KG1 (cell line): ENCODE measurements around the gene ST3GAL3.

Experiments used
- DNase-seq: peaks from one replicate; lab custom pipeline; 2025; lab: John Stamatoyannopoulos, UW

ST3GAL3 gene

GRCh38 chr1:43942411-43942810 lies 235.1 kb downstream of the ST3GAL3 start:
- DNase-seq, result no peak

GRCh38 chr1:43944860-43945259 lies 237.5 kb downstream of the ST3GAL3 start:
- DNase-seq, result no peak

- DNase-seq, result no peak
Measured at GRCh38 chr1:43945674-43946235, 238.4 kb downstream of the ST3GAL3 start.

GRCh38 chr1:43946236-43947060 lies 239.1 kb downstream of the ST3GAL3 start, which contains the start of gene IPO13:
TSS of gene IPO13 (plus strand) at chr1:43946950. CDS start at chr1:43947601, 651 bp downstream.
- peak; percentile 93 for DNase-seq

GRCh38 chr1:43947061-43947873 lies 239.9 kb downstream of the ST3GAL3 start:
- no peak for DNase-seq

- DNase-seq, result no peak
Measured at GRCh38 chr1:43947874-43948437, 240.6 kb downstream of the ST3GAL3 start.

GRCh38 chr1:43949678-43950077 lies 242.3 kb downstream of the ST3GAL3 start:
- no peak for DNase-seq

- DNase-seq, result no peak
Measured at GRCh38 chr1:43951021-43951985, 244.0 kb downstream of the ST3GAL3 start.

GRCh38 chr1:43952731-43953346 lies 245.5 kb downstream of the ST3GAL3 start:
- no peak for DNase-seq

GRCh38 chr1:43953361-43953760 lies 246.0 kb downstream of the ST3GAL3 start:
- DNase-seq, result no peak

GRCh38 chr1:43954036-43954435 lies 246.7 kb downstream of the ST3GAL3 start:
- no peak for DNase-seq

- no peak for DNase-seq
Measured at GRCh38 chr1:43956234-43956633, 248.9 kb downstream of the ST3GAL3 start.

GRCh38 chr1:43957407-43958040 lies 250.2 kb downstream of the ST3GAL3 start:
- no peak for DNase-seq

GRCh38 chr1:43958351-43959255 lies 251.3 kb downstream of the ST3GAL3 start:
- no peak for DNase-seq

GRCh38 chr1:43960798-43961197 lies 253.5 kb downstream of the ST3GAL3 start:
- DNase-seq, result no peak

- no peak for DNase-seq
Measured at GRCh38 chr1:43961692-43962091, 254.4 kb downstream of the ST3GAL3 start.

GRCh38 chr1:43962324-43962723 lies 255.0 kb downstream of the ST3GAL3 start:
- no peak for DNase-seq

GRCh38 chr1:43963006-43963405 lies 255.7 kb downstream of the ST3GAL3 start:
- no peak for DNase-seq

- DNase-seq, result no peak
Measured at GRCh38 chr1:43963890-43964289, 256.6 kb downstream of the ST3GAL3 start.
